Upper lobe of right lung (tissue), 1 donor: ENCODE results near the gene SCN5A. TPM values are rescaled to one million over a fixed set of nuclear protein-coding genes. Genes with fewer than 3 reads are reported as not detected.

Experiments
- ATAC-seq: fragments of 200-7000 bp; cut with Tn5 transposase; one replicate; pipeline ENCODE4 v1.9.1; 2020; ENCODE audit warnings: mild to moderate bottlenecking, moderate library complexity
- DNase-seq: peaks from one replicate; pipeline ENCODE4 v3.0.0-alpha.2; 2020
- H3K27ac ChIP-seq: fragments of 200-600 bp; one replicate; pipeline ENCODE4 v1.8.0; 2022
- H3K27me3 ChIP-seq: fragments of 200-600 bp; one replicate; pipeline ENCODE4 v1.8.0; 2022; ENCODE audit warnings: mild to moderate bottlenecking
- H3K36me3 ChIP-seq: fragments of 200-600 bp; one replicate; pipeline ENCODE4 v1.8.0; 2022
- H3K4me1 ChIP-seq: fragments of 200-600 bp; one replicate; pipeline ENCODE4 v1.8.0; 2022
- H3K4me3 ChIP-seq: fragments of 200-600 bp; one replicate; pipeline ENCODE4 v1.8.0; 2022; ENCODE audit warnings: mild to moderate bottlenecking
- H3K9me3 ChIP-seq: fragments of 200-600 bp; one replicate; pipeline ENCODE4 v1.8.0; 2022
- CTCF ChIP-seq: fragments of 200-600 bp; IDR thresholded peaks from one replicate; pipeline ENCODE4 v1.8.0; 2022; ENCODE audit warnings: antibody characterized with exemption
- intact Hi-C: fragments of 100-400 bp; cut with DNase I; formaldehyde crosslinking; loops from one replicate; pipeline ENCODE4 v1.11.0; 2022
- total RNA-seq: library from RNA; stranded (reverse); fragmentation: NEBNext Ultra II Directional; extraction: Animal tissue kit (Norgen Biotek cat#: 25700); gene quantifications from one replicate; pipeline ENCODE4 v1.2.1, GENCODE V29; 2021
- donor health status: DM: no; HTN: yes; CAD: no; lungs with severe emphysema.

SCN5A gene
- total RNA-seq, 1 donor from 2014 or later = 0.58 TPM

- intact Hi-C loops = no loop called here
- H3K36me3 ChIP-seq = no peaks in the 10 kb centered on the region
- TF ChIP-seq CTCF = no peak
- no peaks in the 10 kb centered on the region for H3K4me1 ChIP-seq
- H3K27me3 ChIP-seq = no peaks in the 10 kb centered on the region
- no peak overlapping the region for H3K4me3 ChIP-seq
- H3K27ac ChIP-seq = no peak overlapping the region
- DNase-seq (peak; percentile 56), ATAC-seq (no peak)
- no peaks in the 10 kb centered on the region for H3K9me3 ChIP-seq
Observed at GRCh38 chr3:38576526-38577370, 72.7 kb downstream of the SCN5A start.

- H3K4me3 ChIP-seq = no peak overlapping the region
- H3K9me3 ChIP-seq = no peaks in the 10 kb centered on the region
- H3K4me1 ChIP-seq = no peaks in the 10 kb centered on the region
- H3K27me3 ChIP-seq = no peaks in the 10 kb centered on the region
- intact Hi-C loops = no loop called here
- H3K27ac ChIP-seq = no peak overlapping the region
- ATAC-seq (no peak), DNase-seq (no peak)
- no peak for TF ChIP-seq CTCF
- H3K36me3 ChIP-seq = no peaks in the 10 kb centered on the region
Observed at GRCh38 chr3:38576131-38576525, 73.4 kb downstream of the SCN5A start.

GRCh38 chr3:38575279-38575843 lies 74.1 kb downstream of the SCN5A start:
- no peak for TF ChIP-seq CTCF

GRCh38 chr3:38574411-38575278 lies 74.8 kb downstream of the SCN5A start:
- H3K27ac ChIP-seq = no peak overlapping the region
- H3K4me1 ChIP-seq = no peaks in the 10 kb centered on the region
- intact Hi-C loops = no loop called here
- no peaks in the 10 kb centered on the region for H3K9me3 ChIP-seq
- H3K27me3 ChIP-seq = no peaks in the 10 kb centered on the region
- H3K36me3 ChIP-seq = no peaks in the 10 kb centered on the region
- no peak for TF ChIP-seq CTCF
- H3K4me3 ChIP-seq = no peak overlapping the region
- DNase-seq = peak; percentile 42
- no peak for ATAC-seq

More at GRCh38 chr3:38575279-38575843, 74.1 kb downstream of the SCN5A start:
- ATAC-seq = no peak
- H3K36me3 ChIP-seq = no peaks in the 10 kb centered on the region
- no peak overlapping the region for H3K4me3 ChIP-seq
- peak; percentile 32 for DNase-seq
- no peaks in the 10 kb centered on the region for H3K27me3 ChIP-seq
- H3K27ac ChIP-seq = no peak overlapping the region
- intact Hi-C loops = no loop called here
- H3K4me1 ChIP-seq = no peaks in the 10 kb centered on the region
- H3K9me3 ChIP-seq = no peaks in the 10 kb centered on the region

GRCh38 chr3:38573556-38573955 lies 75.9 kb downstream of the SCN5A start:
- TF ChIP-seq CTCF = no peak
- DNase-seq (no peak), ATAC-seq (no peak)
- no peaks in the 10 kb centered on the region for H3K4me1 ChIP-seq
- H3K27ac ChIP-seq = no peak overlapping the region
- no peaks in the 10 kb centered on the region for H3K36me3 ChIP-seq
- H3K4me3 ChIP-seq = no peak overlapping the region
- intact Hi-C loops = no loop called here
- H3K27me3 ChIP-seq = no peaks in the 10 kb centered on the region
- no peaks in the 10 kb centered on the region for H3K9me3 ChIP-seq
